HEK293T (cell line): ENCODE measurements around the gene MYH7.

Experiments used
- BHLHE40 ChIP-seq: fragments of 450-650 bp; IDR thresholded peaks from 2 replicates; pipeline ENCODE4 v1.6.1; 2016; ENCODE audit warnings: mild to moderate bottlenecking, moderate library complexity, borderline replicate concordance
- CTBP1 ChIP-seq: fragments of 450-650 bp; IDR thresholded peaks from 2 replicates; pipeline ENCODE4 v1.6.1; 2016; ENCODE audit warnings: borderline replicate concordance
- ELF4 ChIP-seq: fragments of 450-650 bp; IDR thresholded peaks from 2 replicates; pipeline ENCODE4 v1.6.1; 2017; ENCODE audit warnings: antibody characterized with exemption
- FOXA1 ChIP-seq: fragments of 450-650 bp; IDR thresholded peaks from 2 replicates; pipeline ENCODE4 v1.6.1; 2016; ENCODE audit warnings: mild to moderate bottlenecking
- FOXK2 ChIP-seq: fragments of 450-650 bp; IDR thresholded peaks from 2 replicates; pipeline ENCODE4 v1.6.1; 2016; ENCODE audit warnings: mild to moderate bottlenecking
- FOXM1 ChIP-seq: fragments of 450-650 bp; IDR thresholded peaks from 2 replicates; pipeline ENCODE4 v1.6.1; 2017; ENCODE audit warnings: mild to moderate bottlenecking, borderline replicate concordance
- L3MBTL2 ChIP-seq: fragments of 450-650 bp; conservative IDR thresholded peaks from 2 replicates; pipeline ENCODE4 v1.6.1; 2016; ENCODE audit warnings: mild to moderate bottlenecking
- NFRKB ChIP-seq: fragments of 450-650 bp; IDR thresholded peaks from 2 replicates; pipeline ENCODE4 v1.6.1; 2016; ENCODE audit warnings: mild to moderate bottlenecking, moderate library complexity
- SP1 ChIP-seq: fragments of 450-650 bp; IDR thresholded peaks from 2 replicates; pipeline ENCODE4 v1.6.1; 2017
- SUZ12 ChIP-seq: fragments of 450-650 bp; IDR thresholded peaks from 2 replicates; pipeline ENCODE4 v1.6.1; 2016; ENCODE audit warnings: mild to moderate bottlenecking
- TARDBP ChIP-seq: fragments of 450-650 bp; IDR thresholded peaks from 2 replicates; pipeline ENCODE4 v1.6.1; 2016
- ZNF384 ChIP-seq: fragments of 450-650 bp; IDR thresholded peaks from 2 replicates; pipeline ENCODE4 v1.6.1; 2016
- TF ChIP-seq, protein P1 (sequence below): fragments of 450-650 bp; IDR thresholded peaks from 2 replicates; pipeline ENCODE4 v1.6.1; 2016

DNA sequence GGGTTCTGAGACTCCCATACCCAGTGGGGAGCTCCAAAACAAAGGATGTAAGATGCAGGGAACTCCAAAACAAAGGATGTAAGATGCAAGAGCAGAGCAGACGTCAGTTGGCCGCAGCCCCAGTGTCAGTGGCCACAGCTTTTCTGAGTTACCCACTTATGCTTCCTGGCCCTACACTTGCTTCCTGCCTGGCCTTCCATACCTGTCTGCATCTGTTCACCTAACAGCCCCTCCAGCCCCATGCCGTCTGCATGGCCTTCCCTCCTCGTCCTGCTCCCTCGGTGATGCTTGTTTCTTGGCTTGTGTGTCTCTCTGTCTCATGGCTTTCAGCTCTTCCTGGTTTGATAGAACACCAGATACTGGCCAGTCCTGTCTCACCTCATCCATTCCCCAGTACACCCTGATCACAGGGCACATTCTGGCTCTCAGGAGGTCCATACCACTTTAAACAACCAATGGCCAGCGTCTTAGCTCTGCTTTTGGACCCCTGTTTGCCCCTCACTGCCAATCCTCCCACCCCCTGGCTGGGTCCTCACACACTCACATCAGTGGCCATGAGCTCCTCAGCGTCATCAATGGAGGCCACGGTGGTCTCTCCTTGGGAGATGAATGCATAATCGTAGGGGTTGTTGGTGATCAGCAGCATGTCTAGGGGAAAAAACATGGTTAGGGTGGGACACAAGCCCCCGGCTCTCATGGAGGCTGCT is 5.3 kb downstream of the MYH7 start:
- TF ChIP-seq FOXM1 (no peak), FOXA1 (no peak), NFRKB (no peak), FOXK2 (no peak), TARDBP (no peak), ELF4 (no peak), SP1 (no peak), BHLHE40 (no peak), SUZ12 (no peak), CTBP1 (no peak), ZNF384 (no peak), L3MBTL2 (no peak)
- TF ChIP-seq, protein P1, sequence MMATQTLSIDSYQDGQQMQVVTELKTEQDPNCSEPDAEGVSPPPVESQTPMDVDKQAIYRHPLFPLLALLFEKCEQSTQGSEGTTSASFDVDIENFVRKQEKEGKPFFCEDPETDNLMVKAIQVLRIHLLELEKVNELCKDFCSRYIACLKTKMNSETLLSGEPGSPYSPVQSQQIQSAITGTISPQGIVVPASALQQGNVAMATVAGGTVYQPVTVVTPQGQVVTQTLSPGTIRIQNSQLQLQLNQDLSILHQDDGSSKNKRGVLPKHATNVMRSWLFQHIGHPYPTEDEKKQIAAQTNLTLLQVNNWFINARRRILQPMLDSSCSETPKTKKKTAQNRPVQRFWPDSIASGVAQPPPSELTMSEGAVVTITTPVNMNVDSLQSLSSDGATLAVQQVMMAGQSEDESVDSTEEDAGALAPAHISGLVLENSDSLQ = no peak
